ENCODE results near the gene TRAPPC6A. TPM values are rescaled to one million over a fixed set of nuclear protein-coding genes. Genes with fewer than 3 reads are reported as not detected.

TRAPPC6A gene
- total RNA-seq, 1 experiment from 2014 or later = 59.7 TPM

GRCh38 chr19:45117671-45118070 lies 60.4 kb downstream of the TRAPPC6A start:
- ATAC-seq (no peak), DNase-seq (ENCODE audit: low spot score) (no peak)
- Mint-ChIP-seq H3K9me3 (no peaks in the 10 kb centered on the region), H3K4me3 (no peak overlapping the region), H3K27ac (no peak overlapping the region; the same call in 1 of the 2 replicates), H3K36me3 (no peaks in the 10 kb centered on the region), H3K4me1 (peaks cover 7% of the 10 kb centered on the region; the same call in 1 of the 2 replicates), H3K27me3 (ENCODE audit: low read depth) (no peaks in the 10 kb centered on the region)
- no peak for TF ChIP-seq ZBTB43 (CRISPR knock-in tag; IDR thresholded peaks at IDR 0.05)
- no peak for TF ChIP-seq TEAD1 (CRISPR knock-in tag; IDR thresholded peaks at IDR 0.05)
- no peak for TF ChIP-seq ZSCAN18 (CRISPR knock-in tag; IDR thresholded peaks at IDR 0.05)
- no peak for TF ChIP-seq CREB1 (CRISPR knock-in tag; IDR thresholded peaks at IDR 0.05)
- TF ChIP-seq, protein P1, sequence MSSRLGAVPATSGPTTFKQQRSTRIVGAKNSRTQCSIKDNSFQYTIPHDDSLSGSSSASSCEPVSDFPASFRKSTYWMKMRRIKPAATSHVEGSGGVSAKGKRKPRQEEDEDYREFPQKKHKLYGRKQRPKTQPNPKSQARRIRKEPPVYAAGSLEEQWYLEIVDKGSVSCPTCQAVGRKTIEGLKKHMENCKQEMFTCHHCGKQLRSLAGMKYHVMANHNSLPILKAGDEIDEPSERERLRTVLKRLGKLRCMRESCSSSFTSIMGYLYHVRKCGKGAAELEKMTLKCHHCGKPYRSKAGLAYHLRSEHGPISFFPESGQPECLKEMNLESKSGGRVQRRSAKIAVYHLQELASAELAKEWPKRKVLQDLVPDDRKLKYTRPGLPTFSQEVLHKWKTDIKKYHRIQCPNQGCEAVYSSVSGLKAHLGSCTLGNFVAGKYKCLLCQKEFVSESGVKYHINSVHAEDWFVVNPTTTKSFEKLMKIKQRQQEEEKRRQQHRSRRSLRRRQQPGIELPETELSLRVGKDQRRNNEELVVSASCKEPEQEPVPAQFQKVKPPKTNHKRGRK (CRISPR knock-in tag; IDR thresholded peaks at IDR 0.05; ENCODE audit: borderline replicate concordance) = no peak
- TF ChIP-seq ZNF138 (CRISPR knock-in tag; conservative IDR thresholded peaks at IDR 0.05) = no peak
- no peak for TF ChIP-seq RELA (CRISPR knock-in tag; IDR thresholded peaks at IDR 0.05; ENCODE audit: borderline replicate concordance)
- no peak for TF ChIP-seq MAX (CRISPR knock-in tag; IDR thresholded peaks at IDR 0.05)
- TF ChIP-seq PRDM15 (CRISPR knock-in tag; IDR thresholded peaks at IDR 0.05) = no peak
- no peak for TF ChIP-seq ETV6 (CRISPR knock-in tag; IDR thresholded peaks at IDR 0.05)
- no peak for TF ChIP-seq ATF1 (CRISPR knock-in tag; IDR thresholded peaks at IDR 0.05)
- no peak for TF ChIP-seq NR1H2 (CRISPR knock-in tag; IDR thresholded peaks at IDR 0.05)
- TF ChIP-seq JUN (CRISPR knock-in tag; IDR thresholded peaks at IDR 0.05) = no peak
- TF ChIP-seq, protein P2, sequence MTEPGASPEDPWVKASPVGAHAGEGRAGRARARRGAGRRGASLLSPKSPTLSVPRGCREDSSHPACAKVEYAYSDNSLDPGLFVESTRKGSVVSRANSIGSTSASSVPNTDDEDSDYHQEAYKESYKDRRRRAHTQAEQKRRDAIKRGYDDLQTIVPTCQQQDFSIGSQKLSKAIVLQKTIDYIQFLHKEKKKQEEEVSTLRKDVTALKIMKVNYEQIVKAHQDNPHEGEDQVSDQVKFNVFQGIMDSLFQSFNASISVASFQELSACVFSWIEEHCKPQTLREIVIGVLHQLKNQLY (CRISPR knock-in tag; IDR thresholded peaks at IDR 0.05) = no peak
- ChIA-PET POLR2A (no interaction called here), CTCF (interaction anchor here (0.7 to 1.9 kb wide), 6 partner anchors 8 to 394 kb away, joined by 3 to 9 read pairs (median 5); partner anchors contain the start of gene PPP1R37)

DNA sequence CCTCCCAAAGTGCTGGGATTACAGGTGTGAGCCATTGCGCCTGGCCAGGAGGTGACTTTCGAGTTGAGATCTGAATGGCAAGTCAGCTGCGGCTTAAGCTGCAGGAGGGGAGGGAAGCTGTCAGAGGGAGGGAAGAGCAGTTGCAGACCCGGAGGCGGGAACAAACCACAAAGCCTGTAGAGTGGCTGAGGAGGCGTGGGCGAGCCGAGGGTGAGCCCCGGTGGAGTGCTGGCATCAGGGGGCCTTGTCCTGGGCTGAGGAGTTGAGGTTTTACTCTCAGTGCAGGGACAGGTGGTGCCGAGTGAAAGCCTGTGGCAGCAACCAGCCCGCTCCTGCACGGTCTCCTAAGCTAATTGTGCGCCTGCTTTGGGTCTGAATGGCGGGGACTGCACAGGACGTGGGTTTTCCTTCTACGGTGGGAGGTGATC lies 60.9 kb downstream of the TRAPPC6A start:
- DNase-seq (ENCODE audit: low spot score) = no peak
- H3K36me3 Mint-ChIP-seq = no peaks in the 10 kb centered on the region
- H3K4me1 Mint-ChIP-seq = peaks cover 9% of the 10 kb centered on the region; the same call in 1 of the 2 replicates
- H3K4me3 Mint-ChIP-seq = no peak overlapping the region
- peak overlapping the region; percentile 67 for H3K27ac Mint-ChIP-seq
- no peaks in the 10 kb centered on the region for H3K27me3 Mint-ChIP-seq (ENCODE audit: low read depth)
- POLR2A ChIA-PET = no interaction called here
- H3K9me3 Mint-ChIP-seq = no peaks in the 10 kb centered on the region
- no peak for TF ChIP-seq JUN (CRISPR knock-in tag; IDR thresholded peaks at IDR 0.05)
- TF ChIP-seq, protein P3, sequence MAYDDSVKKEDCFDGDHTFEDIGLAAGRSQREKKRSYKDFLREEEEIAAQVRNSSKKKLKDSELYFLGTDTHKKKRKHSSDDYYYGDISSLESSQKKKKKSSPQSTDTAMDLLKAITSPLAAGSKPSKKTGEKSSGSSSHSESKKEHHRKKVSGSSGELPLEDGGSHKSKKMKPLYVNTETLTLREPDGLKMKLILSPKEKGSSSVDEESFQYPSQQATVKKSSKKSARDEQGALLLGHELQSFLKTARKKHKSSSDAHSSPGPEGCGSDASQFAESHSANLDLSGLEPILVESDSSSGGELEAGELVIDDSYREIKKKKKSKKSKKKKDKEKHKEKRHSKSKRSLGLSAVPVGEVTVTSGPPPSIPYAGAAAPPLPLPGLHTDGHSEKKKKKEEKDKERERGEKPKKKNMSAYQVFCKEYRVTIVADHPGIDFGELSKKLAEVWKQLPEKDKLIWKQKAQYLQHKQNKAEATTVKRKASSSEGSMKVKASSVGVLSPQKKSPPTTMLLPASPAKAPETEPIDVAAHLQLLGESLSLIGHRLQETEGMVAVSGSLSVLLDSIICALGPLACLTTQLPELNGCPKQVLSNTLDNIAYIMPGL (CRISPR knock-in tag; IDR thresholded peaks at IDR 0.05) = no peak
- TF ChIP-seq AR (CRISPR knock-in tag; IDR thresholded peaks at IDR 0.05) = no peak
- TF ChIP-seq ZSCAN18 (CRISPR knock-in tag; IDR thresholded peaks at IDR 0.05) = no peak
- TF ChIP-seq IRF2 (CRISPR knock-in tag; IDR thresholded peaks at IDR 0.05; ENCODE audit: borderline replicate concordance, low read depth) = no peak
- ATAC-seq = peak; percentile 32
- CTCF ChIA-PET = interaction anchor here (0.7 to 1.9 kb wide), 6 partner anchors 9 to 394 kb away, joined by 3 to 8 read pairs (median 4); partner anchors contain the start of gene PPP1R37
